Anterior cingulate cortex (tissue), 58 donors: ENCODE measurements around the gene XPNPEP3.

Experiments used
- DNase-seq, 58 donors: peaks; one replicate each; lab custom pipeline; 2025; lab: John Stamatoyannopoulos, UW

XPNPEP3 gene

DNA sequence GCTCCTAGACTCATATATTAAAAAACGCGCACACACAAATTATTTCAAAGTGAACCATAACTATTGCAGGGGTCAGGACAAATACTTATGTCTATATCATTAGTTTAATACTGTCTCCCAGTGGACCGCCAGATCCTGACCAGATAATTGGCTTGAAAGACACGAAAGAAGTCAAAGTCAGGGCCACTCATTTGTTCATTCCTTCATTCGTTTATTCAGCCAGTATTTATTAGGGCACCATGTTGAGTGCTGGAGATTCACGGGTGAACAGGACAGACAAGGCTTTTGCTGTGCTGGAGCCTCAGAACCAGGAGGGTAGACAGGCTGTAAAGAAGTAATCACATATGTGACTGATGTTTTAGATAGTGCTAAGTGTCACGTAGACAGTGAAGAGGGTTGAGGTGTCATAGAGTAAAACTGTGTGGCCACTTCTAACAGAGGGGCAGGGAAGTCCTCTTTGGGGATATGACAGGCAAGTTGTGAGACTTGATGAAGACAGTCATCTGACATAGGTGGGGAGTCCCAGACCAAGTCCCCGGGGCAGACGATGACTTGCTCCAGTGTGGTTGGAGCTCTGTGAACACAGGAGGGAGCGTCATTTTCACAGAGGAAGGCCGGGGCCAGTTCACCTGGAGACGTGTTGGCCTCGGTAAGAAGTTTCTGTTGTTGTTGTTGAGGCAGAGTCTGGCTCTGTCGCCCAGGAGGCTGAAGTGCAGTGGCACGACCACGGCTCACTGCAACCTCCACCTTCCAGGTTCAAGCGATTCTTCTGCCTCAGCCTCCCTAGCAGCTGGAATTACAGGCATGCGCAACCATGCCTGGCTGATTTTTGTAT lies 120.1 kb downstream of the XPNPEP3 start:
- no peak for DNase-seq

DNA sequence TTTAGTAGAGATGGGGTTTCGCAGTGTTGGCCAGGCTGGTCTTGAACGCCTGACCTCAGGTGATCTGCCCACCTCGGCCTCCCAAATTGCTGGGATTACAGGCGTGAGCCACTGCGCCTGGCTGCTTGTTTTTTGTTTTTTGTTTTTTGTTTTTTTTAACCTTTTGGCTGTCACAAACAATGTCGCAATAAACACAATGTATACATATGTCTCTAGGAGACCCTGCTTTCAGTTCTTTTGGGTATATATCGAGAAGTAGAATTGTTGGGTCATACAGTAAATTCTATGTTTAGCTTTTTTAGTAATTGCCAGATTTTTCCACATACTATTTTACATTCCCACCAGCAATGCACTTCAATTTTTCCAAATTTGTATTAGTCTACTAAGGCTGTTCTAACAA lies 122.2 kb downstream of the XPNPEP3 start:
- no peak for DNase-seq

GRCh38 chr22:40979871-40980270 lies 122.9 kb downstream of the XPNPEP3 start:
- DNase-seq, result no peak
